GM12874 (cell line): ENCODE results near the gene MYL6.

ENCODE experiments used
- CTCF ChIP-seq: IDR thresholded peaks from 2 replicates; pipeline ENCODE4 v1.5.1; 2011; ENCODE audit warnings: low read depth, mild to moderate bottlenecking, control low read depth, low read length, moderate library complexity; ENCODE audit not compliant: insufficient read depth

Gene MYL6

DNA sequence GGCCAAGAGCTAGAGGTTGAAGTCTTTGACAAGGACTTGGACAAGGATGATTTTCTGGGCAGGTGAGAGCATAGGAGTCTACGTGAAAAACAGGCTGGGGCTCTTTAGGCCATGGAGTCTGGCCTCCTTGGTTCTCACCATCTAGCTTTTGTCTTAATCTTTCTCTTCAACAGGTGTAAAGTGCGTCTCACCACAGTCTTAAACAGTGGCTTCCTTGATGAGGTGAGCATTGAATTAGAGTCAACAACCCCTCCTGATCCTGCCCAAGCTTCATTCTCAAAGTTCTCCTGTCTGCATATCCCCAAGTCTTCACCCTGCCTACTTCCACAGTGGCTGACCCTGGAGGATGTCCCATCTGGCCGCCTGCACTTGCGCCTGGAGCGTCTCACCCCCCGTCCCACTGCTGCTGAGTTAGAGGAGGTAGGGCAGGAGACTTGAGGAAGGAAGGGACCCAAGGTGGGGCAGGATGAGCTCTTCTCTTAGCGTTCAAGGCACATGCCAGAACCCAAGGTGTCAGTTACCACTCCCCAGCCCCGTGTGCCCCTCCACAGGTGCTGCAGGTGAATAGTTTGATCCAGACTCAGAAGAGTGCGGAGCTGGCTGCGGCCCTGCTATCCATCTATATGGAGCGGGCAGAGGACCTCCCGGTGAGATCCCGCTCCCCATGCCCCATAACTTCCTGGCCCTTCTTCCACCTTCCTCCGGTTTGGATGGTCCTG is 20.1 kb upstream of the MYL6 start:
- no peak for TF ChIP-seq CTCF

- no peak for TF ChIP-seq CTCF
Measured at GRCh38 chr12:56141946-56142784, 16.0 kb upstream of the MYL6 start.

- no peak for TF ChIP-seq CTCF
Measured at GRCh38 chr12:56143217-56143616, 14.9 kb upstream of the MYL6 start.

GRCh38 chr12:56143870-56144269 is 14.3 kb upstream of the MYL6 start:
- no peak for TF ChIP-seq CTCF

DNA sequence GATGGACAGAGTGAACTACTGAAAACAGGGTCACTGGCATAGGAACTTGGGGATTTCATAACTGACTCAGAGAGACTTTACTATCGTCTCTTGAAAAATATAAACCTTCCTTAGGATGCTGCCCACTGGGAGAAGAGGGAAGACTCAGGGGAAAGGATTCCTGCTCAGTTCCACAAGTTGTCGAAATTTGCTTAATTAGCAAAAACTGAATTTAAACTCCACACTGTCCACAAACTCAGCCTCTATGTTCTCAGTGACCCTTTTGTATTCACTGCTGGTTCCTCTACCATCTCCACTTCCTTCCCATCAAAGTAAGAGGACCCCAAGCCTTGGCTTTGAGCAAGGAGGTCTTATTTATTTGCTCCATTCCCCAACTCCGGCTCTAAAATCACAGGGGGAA is 12.9 kb upstream of the MYL6 start:
- TF ChIP-seq CTCF: no peak

DNA sequence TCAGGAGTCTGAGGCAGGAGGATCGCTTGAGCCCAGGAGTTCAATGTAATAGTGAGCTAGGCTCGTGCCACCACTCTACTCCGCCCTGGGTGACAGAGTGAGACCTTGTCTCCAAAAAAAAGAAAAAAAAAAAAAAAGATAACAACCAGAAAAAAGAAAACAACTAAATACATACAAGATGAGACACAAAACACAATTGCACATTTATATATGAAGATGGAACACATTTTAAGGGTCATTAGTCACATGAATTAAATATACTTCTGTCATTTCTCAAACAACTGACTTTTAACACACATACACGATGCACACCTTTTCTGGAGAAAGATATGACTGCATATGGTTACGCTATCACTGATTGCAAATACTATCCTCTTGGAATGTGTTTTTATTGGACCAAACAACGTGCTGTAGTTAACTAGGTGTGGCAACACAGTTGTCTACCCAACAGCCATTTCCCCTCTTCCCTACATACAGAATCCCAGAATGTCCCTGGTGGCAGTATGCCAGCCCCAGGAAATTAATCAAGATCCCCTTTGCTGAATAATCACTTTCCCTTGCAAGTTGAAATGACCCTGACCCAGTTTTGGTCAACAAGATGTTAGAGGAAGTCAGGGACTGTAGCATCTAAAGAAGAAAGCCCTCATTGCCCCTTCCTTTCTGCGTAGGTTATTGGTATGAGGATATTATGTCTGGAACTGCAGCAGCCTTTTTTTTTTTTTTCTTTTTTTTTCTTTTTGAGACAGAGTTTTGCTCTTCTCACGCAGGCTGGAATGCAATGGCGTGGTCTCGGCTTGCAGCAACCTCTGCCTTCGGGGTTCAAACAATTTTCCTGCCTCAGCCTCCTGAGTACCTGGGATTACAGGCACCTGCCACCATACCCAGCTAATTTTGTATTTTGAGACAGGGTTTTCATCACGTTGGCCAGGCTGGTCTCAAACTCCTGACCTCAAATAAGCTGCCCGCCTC is 11.4 kb upstream of the MYL6 start:
- TF ChIP-seq CTCF: no peak

GRCh38 chr12:56150563-56150962 is 7.6 kb upstream of the MYL6 start:
- TF ChIP-seq CTCF: no peak
